Natural killer cell (primary cell): ENCODE data around the gene C19orf67. TPM values are rescaled to one million over a fixed set of nuclear protein-coding genes. Genes with fewer than 3 reads are reported as not detected.

Experiments used
- ATAC-seq, 3 donors: fragments of 150-1000 bp in 2 of 3; fragments of 200-7000 bp in 1 of 3; cut with Tn5 transposase; 1 replicate in 1 of 3; 2 replicates in 2 of 3; pipeline ENCODE4 v1.10.0; 2021; ENCODE audit warnings: mild to moderate bottlenecking in 2 of 3, moderate library complexity in 2 of 3
- DNase-seq, 2 donors: peaks; one replicate each; pipeline versions ENCODE4 v3.0.0 to v3.0.0-alpha.2; 2013 to 2021; ENCODE audit warnings: mixed read lengths in 1 of 2
- H3K27ac ChIP-seq: one replicate; pipeline ENCODE4 v1.5.1; 2013; ENCODE audit warnings: mild to moderate bottlenecking, low read length
- H3K27me3 ChIP-seq: one replicate; pipeline ENCODE4 v1.6.1; 2013; ENCODE audit warnings: low read length; ENCODE audit not compliant: control insufficient read depth, insufficient read depth
- H3K36me3 ChIP-seq: one replicate; pipeline ENCODE4 v1.6.1; 2013; ENCODE audit warnings: low read length; ENCODE audit not compliant: control insufficient read depth, insufficient read depth
- H3K4me1 ChIP-seq: one replicate; pipeline ENCODE4 v1.6.1; 2013; ENCODE audit warnings: low read length; ENCODE audit not compliant: control insufficient read depth, insufficient read depth
- H3K4me3 ChIP-seq: one replicate; pipeline ENCODE4 v1.5.1; 2013; ENCODE audit warnings: low read length
- H3K9me3 ChIP-seq: one replicate; pipeline ENCODE4 v1.6.1; 2013; ENCODE audit warnings: low read length; ENCODE audit not compliant: control insufficient read depth, insufficient read depth
- H3K27ac Mint-ChIP-seq, 2 donors: one replicate each; pipeline ENCODE4 v1.8.0; 2022; ENCODE audit warnings: mild to moderate bottlenecking in 2 of 2, mixed read lengths in 2 of 2, moderate library complexity in 1 of 2
- H3K27me3 Mint-ChIP-seq, 2 donors: one replicate each; pipeline ENCODE4 v1.8.0; 2022; ENCODE audit warnings: low read depth in 2 of 2, mixed read lengths in 2 of 2
- H3K36me3 Mint-ChIP-seq: one replicate; pipeline ENCODE4 v1.8.0; 2022; ENCODE audit warnings: mixed read lengths
- H3K4me1 Mint-ChIP-seq, 2 donors: one replicate each; pipeline ENCODE4 v1.8.0; 2022; ENCODE audit warnings: mixed read lengths in 2 of 2
- H3K4me3 Mint-ChIP-seq: one replicate; pipeline ENCODE4 v1.8.0; 2022; ENCODE audit warnings: mild to moderate bottlenecking, moderate library complexity, mixed read lengths
- H3K9me3 Mint-ChIP-seq, 2 donors: one replicate each; pipeline ENCODE4 v1.8.0; 2022; ENCODE audit warnings: mixed read lengths in 2 of 2
- CTCF ChIP-seq: fragments of 200-600 bp; IDR thresholded peaks from one replicate; pipeline ENCODE4 v1.8.0; 2022; ENCODE audit warnings: antibody characterized with exemption
- whole genome bisulfite sequencing: methylation state at CpG from one replicate; pipeline ENCODE4 v1.1.7; 2013; ENCODE audit warnings: missing lambda C conversion rate; ENCODE audit not compliant: insufficient coverage; 5-methylcytosine and 5-hydroxymethylcytosine counted together
- intact Hi-C: fragments of 100-400 bp; cut with micrococcal nuclease; formaldehyde crosslinking; loops from one replicate; pipeline ENCODE4 v1.14.2; 2022
- total RNA-seq, 4 donors: library from RNA; stranded (reverse); fragments of 120-200 nt in 1 of 4; gene quantifications; one replicate each; pipeline versions ENCODE4 v1.2.3 to v1.2.4, GENCODE V29; 2013 to 2022

C19orf67 gene
- total RNA-seq, 3 donors from 2014 or later (not counting 1 experiment from before 2014, with no cell fraction given) = 0.35 to 0.53 TPM; not detected in 1

- Histone ChIP-seq H3K36me3 (no peaks in the 10 kb centered on the region), H3K27ac (peak overlapping the region; percentile 51), H3K4me3 (peak overlapping the region; percentile 61), H3K9me3 (no peaks in the 10 kb centered on the region), H3K27me3 (peaks cover 6% of the 10 kb centered on the region), H3K4me1 (peaks cover 36% of the 10 kb centered on the region)
- Mint-ChIP-seq H3K4me3 (peak overlapping the region; percentile 98), H3K36me3 (no peaks in the 10 kb centered on the region), H3K4me1 (peaks cover 15 to 25% of the 10 kb centered on the region in 2 donors), H3K27me3 (no peaks in the 10 kb centered on the region), H3K9me3 (no peaks in the 10 kb centered on the region), H3K27ac (peak overlapping the region; percentile 86 to 98)
- peak; percentile 42 for TF ChIP-seq CTCF
- ATAC-seq (peak; percentile 66 to 86 (median 75)), DNase-seq (peak; percentile 83 to 90)
- under 1% methylated on average over 106 of the region's 106 CpGs for WGBS
- intact Hi-C loops = no loop called here
These were observed 12.2 kb downstream of the C19orf67 start for GRCh38 chr19:14073261-14073924.

- Mint-ChIP-seq H3K9me3 (no peaks in the 10 kb centered on the region), H3K27me3 (no peaks in the 10 kb centered on the region), H3K4me1 (peaks cover 15 to 25% of the 10 kb centered on the region in 2 donors), H3K36me3 (no peaks in the 10 kb centered on the region), H3K4me3 (peak within 1 kb of the TSS; percentile 98), H3K27ac (peak within 1 kb of the TSS; percentile 86 to 98)
- no peaks in the 10 kb centered on the region for H3K36me3 ChIP-seq
- H3K4me3 ChIP-seq = peak within 1 kb of the TSS; percentile 61
- under 1% methylated on average over 51 of the region's 51 CpGs for WGBS
- peaks cover 6% of the 10 kb centered on the region for H3K27me3 ChIP-seq
- intact Hi-C loops = no loop called here
- peak within 1 kb of the TSS; percentile 51 for H3K27ac ChIP-seq
- ATAC-seq (peak in 1 of 3 donors; percentile 3), DNase-seq (peak in 1 of 2 donors; percentile 52)
- H3K4me1 ChIP-seq = peaks cover 36% of the 10 kb centered on the region
- no peaks in the 10 kb centered on the region for H3K9me3 ChIP-seq
- no peak for TF ChIP-seq CTCF
These were observed 12.9 kb downstream of the C19orf67 start, which contains the start of gene MISP3 for GRCh38 chr19:14072535-14073260. Gene MISP3, plus strand, starts transcription at chr19:14072786. Its CDS starts 524 bp downstream, at chr19:14073310.

GRCh38 chr19:14070268-14071050 lies 15.1 kb downstream of the C19orf67 start:
- TF ChIP-seq CTCF = no peak
- DNase-seq (no peak), ATAC-seq (no peak)
- 97% methylated on average over 43 of the region's 43 CpGs for WGBS
- Histone ChIP-seq H3K9me3 (no peaks in the 10 kb centered on the region), H3K27ac (no peak overlapping the region), H3K4me3 (no peak overlapping the region), H3K36me3 (no peaks in the 10 kb centered on the region), H3K27me3 (peaks cover 6% of the 10 kb centered on the region), H3K4me1 (peaks cover 34% of the 10 kb centered on the region)
- Mint-ChIP-seq H3K9me3 (no peaks in the 10 kb centered on the region), H3K36me3 (no peaks in the 10 kb centered on the region), H3K4me3 (peak overlapping the region; percentile 65), H3K4me1 (peaks cover 15 to 25% of the 10 kb centered on the region in 2 donors), H3K27me3 (peaks cover 0 to 4% of the 10 kb centered on the region in 2 donors), H3K27ac (no peak overlapping the region)
- intact Hi-C loops = no loop called here
